ENCODE data around the gene SLC35B1. TPM values are rescaled to one million over a fixed set of nuclear protein-coding genes. Genes with fewer than 3 reads are reported as not detected.

SLC35B1 gene
- total and polyA plus RNA-seq, 2 donors (not counting 1 experiment from before 2014, with no cell fraction given): 32.3 to 47.2 TPM

DNA sequence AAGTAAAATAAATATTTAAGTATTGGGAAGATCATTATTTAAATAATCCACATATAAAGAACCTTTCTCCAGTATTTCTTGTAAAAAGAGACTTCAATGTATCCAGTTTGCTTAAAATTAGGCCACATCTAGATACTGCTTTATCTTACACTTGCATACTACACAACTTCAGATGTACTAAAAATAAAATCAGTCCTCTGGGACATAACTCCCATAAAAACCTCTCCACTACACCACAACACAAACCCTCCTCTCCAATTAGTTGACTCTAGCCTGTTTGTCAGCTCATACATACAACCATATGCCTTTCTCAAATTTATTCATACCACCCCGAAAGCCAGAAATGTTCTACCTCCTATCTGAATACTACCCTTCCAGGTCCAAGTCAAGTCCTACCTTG lies 51.5 kb downstream of the SLC35B1 start:
- Mint-ChIP-seq H3K4me3 (no peak overlapping the region), H3K9me3 (ENCODE audit: insufficient read depth) (no peaks in the 10 kb centered on the region)
- peaks cover 77% of the 10 kb centered on the region for H4K20me1 ChIP-seq (ENCODE audit: control insufficient read depth, insufficient read depth, low read length, poor library complexity, severe bottlenecking)

More for the DNA sequence above, 51.5 kb downstream of the SLC35B1 start:
- Histone ChIP-seq H3K4me1 (ENCODE audit: control insufficient read depth in 2 of 2, insufficient read depth in 2 of 2, low read length in 2 of 2) (peaks cover 0 to 3% of the 10 kb centered on the region in 2 donors), H3K4me2 (replicated peaks; ENCODE audit: low read depth, low read length, poor library complexity, severe bottlenecking) (no peak overlapping the region), H2AFZ (ENCODE audit: insufficient read depth, low read depth, low read length, poor library complexity, severe bottlenecking) (no peak overlapping the region), H3K27ac (ENCODE audit: low read length in 2 of 2) (no peak overlapping the region), H3K79me2 (ENCODE audit: control insufficient read depth, insufficient read depth, low read length) (peaks cover 99% of the 10 kb centered on the region), H3K27me3 (replicated peaks in 1 of 4; ENCODE audit: control extremely low read depth in 1 of 4, control insufficient read depth in 3 of 4, insufficient read depth in 4 of 4, low read length in 3 of 4) (no peaks in the 10 kb centered on the region), H3K9ac (ENCODE audit: low read length) (no peak overlapping the region), H3K9me3 (ENCODE audit: control extremely low read depth in 1 of 3, control insufficient read depth in 2 of 3, insufficient read depth in 1 of 3, low read length in 2 of 3) (no peaks in the 10 kb centered on the region), H3K36me3 (replicated peaks in 1 of 2; ENCODE audit: control extremely low read depth in 1 of 2, control insufficient read depth in 1 of 2, extremely low read depth in 1 of 2, insufficient read depth in 2 of 2, low read length in 1 of 2) (peaks cover 3 to 15% of the 10 kb centered on the region in 2 experiments), H3K4me3 (ENCODE audit: control extremely low read depth in 1 of 5, extremely low read depth in 1 of 5, insufficient read depth in 1 of 5, low read depth in 2 of 5, low read length in 4 of 5) (no peak overlapping the region)
- intact Hi-C loops (cut with micrococcal nuclease): no loop called here
- ATAC-seq (ENCODE audit: low read depth) (no peak), DNase-seq (no peak)
- Mint-ChIP-seq H3K27me3 (no peaks in the 10 kb centered on the region), H3K4me1 (peaks cover 43% of the 10 kb centered on the region), H3K27ac (no peak overlapping the region)
- no peak for TF ChIP-seq EZH2 (IDR thresholded peaks at IDR 0.05; ENCODE audit: borderline replicate concordance, insufficient read depth, low read depth, low read length, poor library complexity, severe bottlenecking)
- TF ChIP-seq, protein P1, sequence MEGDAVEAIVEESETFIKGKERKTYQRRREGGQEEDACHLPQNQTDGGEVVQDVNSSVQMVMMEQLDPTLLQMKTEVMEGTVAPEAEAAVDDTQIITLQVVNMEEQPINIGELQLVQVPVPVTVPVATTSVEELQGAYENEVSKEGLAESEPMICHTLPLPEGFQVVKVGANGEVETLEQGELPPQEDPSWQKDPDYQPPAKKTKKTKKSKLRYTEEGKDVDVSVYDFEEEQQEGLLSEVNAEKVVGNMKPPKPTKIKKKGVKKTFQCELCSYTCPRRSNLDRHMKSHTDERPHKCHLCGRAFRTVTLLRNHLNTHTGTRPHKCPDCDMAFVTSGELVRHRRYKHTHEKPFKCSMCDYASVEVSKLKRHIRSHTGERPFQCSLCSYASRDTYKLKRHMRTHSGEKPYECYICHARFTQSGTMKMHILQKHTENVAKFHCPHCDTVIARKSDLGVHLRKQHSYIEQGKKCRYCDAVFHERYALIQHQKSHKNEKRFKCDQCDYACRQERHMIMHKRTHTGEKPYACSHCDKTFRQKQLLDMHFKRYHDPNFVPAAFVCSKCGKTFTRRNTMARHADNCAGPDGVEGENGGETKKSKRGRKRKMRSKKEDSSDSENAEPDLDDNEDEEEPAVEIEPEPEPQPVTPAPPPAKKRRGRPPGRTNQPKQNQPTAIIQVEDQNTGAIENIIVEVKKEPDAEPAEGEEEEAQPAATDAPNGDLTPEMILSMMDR (IDR thresholded peaks at IDR 0.05): no peak
- ChIA-PET POLR2A (no interaction called here), CTCF (no interaction called here)
- WGBS (ENCODE audit: insufficient coverage): 100% methylated on average over 1 of the region's 1 CpG

Other genes with a start within 250 kb of the SLC35B1 start
- 1.6 and 1.8 TPM in 2 replicates for gene NGFR, start 212.7 kb downstream of the SLC35B1 start, total RNA-seq
- gene NGFR, start 212.7 kb downstream of the SLC35B1 start, polyA plus RNA-seq: 0.27 and 0.31 TPM in 2 replicates
- not detected in 2 replicates for gene NXPH3, start 132.1 kb downstream of the SLC35B1 start, total RNA-seq
- gene NXPH3, start 132.1 kb downstream of the SLC35B1 start, polyA plus RNA-seq: not detected in 2 replicates
- gene SPOP, start 29.9 kb downstream of the SLC35B1 start, total RNA-seq: 72.1 and 79.2 TPM in 2 replicates
- 27.0 and 50.5 TPM in 2 replicates for gene SPOP, start 29.9 kb downstream of the SLC35B1 start, polyA plus RNA-seq
- gene FAM117A, start 56.2 kb upstream of the SLC35B1 start, total RNA-seq: 93.3 and 93.4 TPM in 2 replicates
- 105 and 162 TPM in 2 replicates for gene FAM117A, start 56.2 kb upstream of the SLC35B1 start, polyA plus RNA-seq
- 124 and 127 TPM in 2 replicates for gene KAT7, start 80.7 kb upstream of the SLC35B1 start, total RNA-seq
- gene KAT7, start 80.7 kb upstream of the SLC35B1 start, polyA plus RNA-seq: 16.7 and 35.7 TPM in 2 replicates
- not detected in 2 replicates for gene TAC4, start 140.1 kb upstream of the SLC35B1 start, total RNA-seq
- gene TAC4, start 140.1 kb upstream of the SLC35B1 start, polyA plus RNA-seq: not detected in 2 replicates

Data from B cell (primary cell).